Stimulated activated CD8-positive, alpha-beta memory T cell treated with anti-CD3 and anti-CD28 coated beads, Interleukin-4, amount 100 ng/mL, for 4 hours (primary cell): ENCODE results near the gene BEND5.

Experiments used
- DNase-seq, 2 donors: peaks; one replicate each; pipeline ENCODE4 v3.0.0-alpha.2; 2020; ENCODE audit warnings: low read depth in 2 of 2, low spot score in 1 of 2

The BEND5 gene

GRCh38 chr1:48683839-48684238 is 92.9 kb downstream of the BEND5 start:
- no peak for DNase-seq

GRCh38 chr1:48681476-48682305 is 95.0 kb downstream of the BEND5 start:
- DNase-seq = no peak

- DNase-seq = no peak
Observed at GRCh38 chr1:48680411-48681035, 96.2 kb downstream of the BEND5 start.

- no peak for DNase-seq
Observed at GRCh38 chr1:48679859-48680258, 96.8 kb downstream of the BEND5 start.

GRCh38 chr1:48678710-48679505 is 97.8 kb downstream of the BEND5 start:
- no peak for DNase-seq
